ENCODE measurements around the gene CDH22. TPM values are rescaled to one million over a fixed set of nuclear protein-coding genes. Genes with fewer than 3 reads are reported as not detected.

Gene CDH22
- total RNA-seq, 2 donors from 2014 or later: 0.22 to 0.77 TPM

GRCh38 chr20:46324960-46325703, 16.8 kb upstream of the CDH22 start:
- Mint-ChIP-seq H3K27me3 (ENCODE audit: insufficient read depth) (peaks cover 25% of the 10 kb centered on the region), H3K27ac (no peak overlapping the region), H3K36me3 (ENCODE audit: low read depth) (no peaks in the 10 kb centered on the region), H3K4me1 (peaks cover 9% of the 10 kb centered on the region), H3K9me3 (no peaks in the 10 kb centered on the region), H3K4me3 (no peak overlapping the region)
- Histone ChIP-seq H3K4me3 (ENCODE audit: low read length) (no peak overlapping the region), H3K27ac (ENCODE audit: low read depth, low read length) (no peak overlapping the region), H3K27me3 (ENCODE audit: control insufficient read depth, insufficient read depth, low read length, poor library complexity, severe bottlenecking) (no peaks in the 10 kb centered on the region), H3K9ac (ENCODE audit: extremely low read depth, low read length, poor library complexity, severe bottlenecking) (no peak overlapping the region), H3K36me3 (ENCODE audit: control insufficient read depth, insufficient read depth, low read length) (no peaks in the 10 kb centered on the region), H3K4me1 (ENCODE audit: control insufficient read depth, insufficient read depth, low read length) (no peaks in the 10 kb centered on the region), H3K9me3 (ENCODE audit: control insufficient read depth, low read length) (no peaks in the 10 kb centered on the region)
- WGBS, 2 experiments (ENCODE audit: insufficient coverage in 1 of 2, insufficient read length in 1 of 2): 73 to 92% methylated on average over 4 to 6 of the region's 6 CpGs
- TF ChIP-seq, protein P1, sequence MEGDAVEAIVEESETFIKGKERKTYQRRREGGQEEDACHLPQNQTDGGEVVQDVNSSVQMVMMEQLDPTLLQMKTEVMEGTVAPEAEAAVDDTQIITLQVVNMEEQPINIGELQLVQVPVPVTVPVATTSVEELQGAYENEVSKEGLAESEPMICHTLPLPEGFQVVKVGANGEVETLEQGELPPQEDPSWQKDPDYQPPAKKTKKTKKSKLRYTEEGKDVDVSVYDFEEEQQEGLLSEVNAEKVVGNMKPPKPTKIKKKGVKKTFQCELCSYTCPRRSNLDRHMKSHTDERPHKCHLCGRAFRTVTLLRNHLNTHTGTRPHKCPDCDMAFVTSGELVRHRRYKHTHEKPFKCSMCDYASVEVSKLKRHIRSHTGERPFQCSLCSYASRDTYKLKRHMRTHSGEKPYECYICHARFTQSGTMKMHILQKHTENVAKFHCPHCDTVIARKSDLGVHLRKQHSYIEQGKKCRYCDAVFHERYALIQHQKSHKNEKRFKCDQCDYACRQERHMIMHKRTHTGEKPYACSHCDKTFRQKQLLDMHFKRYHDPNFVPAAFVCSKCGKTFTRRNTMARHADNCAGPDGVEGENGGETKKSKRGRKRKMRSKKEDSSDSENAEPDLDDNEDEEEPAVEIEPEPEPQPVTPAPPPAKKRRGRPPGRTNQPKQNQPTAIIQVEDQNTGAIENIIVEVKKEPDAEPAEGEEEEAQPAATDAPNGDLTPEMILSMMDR (conservative IDR thresholded peaks at IDR 0.05): peak; percentile 70
- DNase-seq: peak; percentile 84

GRCh38 chr20:46324379-46324778, 16.1 kb upstream of the CDH22 start:
- H3K27ac ChIP-seq (ENCODE audit: low read depth, low read length): no peak overlapping the region
- Mint-ChIP-seq H3K27ac (no peak overlapping the region), H3K9me3 (no peaks in the 10 kb centered on the region), H3K36me3 (ENCODE audit: low read depth) (no peaks in the 10 kb centered on the region), H3K27me3 (ENCODE audit: insufficient read depth) (peaks cover 29% of the 10 kb centered on the region), H3K4me3 (no peak overlapping the region), H3K4me1 (peaks cover 9% of the 10 kb centered on the region)
- DNase-seq: no peak
- no peaks in the 10 kb centered on the region for H3K4me1 ChIP-seq (ENCODE audit: control insufficient read depth, insufficient read depth, low read length)
- no peaks in the 10 kb centered on the region for H3K9me3 ChIP-seq (ENCODE audit: control insufficient read depth, low read length)
- H3K27me3 ChIP-seq (ENCODE audit: control insufficient read depth, insufficient read depth, low read length, poor library complexity, severe bottlenecking): no peaks in the 10 kb centered on the region
- no peaks in the 10 kb centered on the region for H3K36me3 ChIP-seq (ENCODE audit: control insufficient read depth, insufficient read depth, low read length)
- 92% methylated on average over 7 of the region's 7 CpGs; no CpG with 5 or more reads in 1 of the 2 experiments for WGBS, 2 experiments (ENCODE audit: insufficient coverage in 1 of 2, insufficient read length in 1 of 2)
- H3K4me3 ChIP-seq (ENCODE audit: low read length): no peak overlapping the region
- TF ChIP-seq, protein P1 (conservative IDR thresholded peaks at IDR 0.05): no peak
- H3K9ac ChIP-seq (ENCODE audit: extremely low read depth, low read length, poor library complexity, severe bottlenecking): no peak overlapping the region

DNA sequence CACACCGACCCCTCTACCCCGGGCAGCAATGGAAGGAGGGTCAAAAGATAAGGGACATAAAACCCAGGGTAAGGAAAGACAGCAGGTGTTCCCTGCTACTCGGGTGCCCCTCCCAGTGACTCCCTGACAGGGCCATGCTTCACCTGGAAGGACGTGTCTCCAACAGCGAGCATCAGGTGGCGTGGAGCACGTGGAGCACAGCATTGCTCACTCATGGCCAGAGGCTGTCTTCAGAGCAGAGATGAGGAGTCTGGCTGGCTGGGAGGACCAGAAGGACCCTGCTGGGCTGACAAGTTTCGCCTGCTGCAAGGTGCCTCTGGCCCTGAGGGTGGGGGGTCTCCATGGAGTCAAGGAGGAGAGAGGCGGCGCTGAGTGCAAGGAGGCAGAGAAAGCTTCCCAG, 15.3 kb upstream of the CDH22 start:
- TF ChIP-seq, protein P1 (conservative IDR thresholded peaks at IDR 0.05): no peak
- no peaks in the 10 kb centered on the region for H3K36me3 ChIP-seq (ENCODE audit: control insufficient read depth, insufficient read depth, low read length)
- H3K9ac ChIP-seq (ENCODE audit: extremely low read depth, low read length, poor library complexity, severe bottlenecking): no peak overlapping the region
- 80 to 81% methylated on average over 10 of the region's 10 CpGs for WGBS, 2 experiments (ENCODE audit: insufficient coverage in 1 of 2, insufficient read length in 1 of 2)
- no peak overlapping the region for H3K4me3 Mint-ChIP-seq
- no peak overlapping the region for H3K27ac ChIP-seq (ENCODE audit: low read depth, low read length)
- peaks cover 2% of the 10 kb centered on the region for H3K4me1 Mint-ChIP-seq
- no peaks in the 10 kb centered on the region for H3K36me3 Mint-ChIP-seq (ENCODE audit: low read depth)
- peaks cover 32% of the 10 kb centered on the region for H3K27me3 Mint-ChIP-seq (ENCODE audit: insufficient read depth)
- H3K27ac Mint-ChIP-seq: no peak overlapping the region
- no peaks in the 10 kb centered on the region for H3K9me3 Mint-ChIP-seq
- H3K9me3 ChIP-seq (ENCODE audit: control insufficient read depth, low read length): no peaks in the 10 kb centered on the region
- H3K27me3 ChIP-seq (ENCODE audit: control insufficient read depth, insufficient read depth, low read length, poor library complexity, severe bottlenecking): no peaks in the 10 kb centered on the region
- DNase-seq: no peak
- no peaks in the 10 kb centered on the region for H3K4me1 ChIP-seq (ENCODE audit: control insufficient read depth, insufficient read depth, low read length)
- H3K4me3 ChIP-seq (ENCODE audit: low read length): no peak overlapping the region
